Choroid plexus epithelial cell (primary cell): ENCODE results near the gene ADCY1.

Source experiments
- DNase-seq: peaks from one replicate; pipeline ENCODE4 v3.0.0-alpha.2; 2010; ENCODE audit warnings: low read depth
- H3K4me3 ChIP-seq: 2 replicates; pipeline ENCODE4 v1.5.1; 2011; ENCODE audit warnings: low read depth, mild to moderate bottlenecking, control low read depth, low read length, moderate library complexity
- TF ChIP-seq, protein P1 (sequence below): conservative IDR thresholded peaks from 2 replicates; pipeline ENCODE4 v1.5.1; 2011; ENCODE audit warnings: low read depth, mild to moderate bottlenecking, control low read depth, inconsistent platforms, low read length, moderate library complexity

Gene ADCY1

DNA sequence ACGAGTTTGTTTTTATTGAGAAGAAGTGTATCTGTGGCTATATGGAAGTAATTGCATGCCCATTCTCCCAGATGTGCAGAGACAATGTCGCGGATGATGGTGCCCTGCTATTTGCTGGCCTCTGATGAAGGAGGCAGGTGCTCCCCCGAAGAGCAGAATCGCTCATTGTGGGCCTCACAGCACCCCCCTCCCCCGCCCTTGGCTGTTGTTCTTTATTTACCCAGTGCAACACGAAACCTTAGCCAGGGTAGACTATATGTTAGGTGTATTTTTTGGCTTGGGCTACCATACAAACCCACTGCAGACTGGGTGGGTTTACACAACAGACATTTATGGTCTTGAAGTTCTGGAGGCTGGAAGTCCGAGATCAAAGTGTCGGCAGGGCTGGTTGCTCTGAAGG is 3.4 kb upstream of the ADCY1 start:
- DNase-seq, result no peak
- TF ChIP-seq, protein P1, sequence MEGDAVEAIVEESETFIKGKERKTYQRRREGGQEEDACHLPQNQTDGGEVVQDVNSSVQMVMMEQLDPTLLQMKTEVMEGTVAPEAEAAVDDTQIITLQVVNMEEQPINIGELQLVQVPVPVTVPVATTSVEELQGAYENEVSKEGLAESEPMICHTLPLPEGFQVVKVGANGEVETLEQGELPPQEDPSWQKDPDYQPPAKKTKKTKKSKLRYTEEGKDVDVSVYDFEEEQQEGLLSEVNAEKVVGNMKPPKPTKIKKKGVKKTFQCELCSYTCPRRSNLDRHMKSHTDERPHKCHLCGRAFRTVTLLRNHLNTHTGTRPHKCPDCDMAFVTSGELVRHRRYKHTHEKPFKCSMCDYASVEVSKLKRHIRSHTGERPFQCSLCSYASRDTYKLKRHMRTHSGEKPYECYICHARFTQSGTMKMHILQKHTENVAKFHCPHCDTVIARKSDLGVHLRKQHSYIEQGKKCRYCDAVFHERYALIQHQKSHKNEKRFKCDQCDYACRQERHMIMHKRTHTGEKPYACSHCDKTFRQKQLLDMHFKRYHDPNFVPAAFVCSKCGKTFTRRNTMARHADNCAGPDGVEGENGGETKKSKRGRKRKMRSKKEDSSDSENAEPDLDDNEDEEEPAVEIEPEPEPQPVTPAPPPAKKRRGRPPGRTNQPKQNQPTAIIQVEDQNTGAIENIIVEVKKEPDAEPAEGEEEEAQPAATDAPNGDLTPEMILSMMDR, result no peak
- H3K4me3 ChIP-seq, result no peak overlapping the region

DNA sequence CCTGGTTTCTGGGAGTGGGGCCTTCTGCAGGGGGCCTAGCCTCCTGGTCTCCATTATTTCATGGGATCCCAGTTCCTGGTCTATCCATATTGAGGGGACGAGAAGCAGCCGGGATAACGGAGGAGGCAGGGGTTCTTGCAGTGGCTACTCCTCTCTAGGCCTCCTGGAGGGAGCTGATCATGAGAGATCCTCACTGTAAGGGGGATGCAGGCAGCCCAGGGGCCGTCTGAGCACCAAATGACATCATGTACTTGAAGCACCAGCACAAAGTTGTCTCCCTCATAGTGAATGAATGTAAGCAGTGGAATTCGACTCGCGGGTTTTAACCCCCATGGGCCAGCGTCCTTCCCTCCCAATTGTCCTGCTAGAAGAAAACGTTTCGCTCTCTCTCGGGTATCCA is 964 bp upstream of the ADCY1 start:
- TF ChIP-seq, protein P1, result no peak

DNA sequence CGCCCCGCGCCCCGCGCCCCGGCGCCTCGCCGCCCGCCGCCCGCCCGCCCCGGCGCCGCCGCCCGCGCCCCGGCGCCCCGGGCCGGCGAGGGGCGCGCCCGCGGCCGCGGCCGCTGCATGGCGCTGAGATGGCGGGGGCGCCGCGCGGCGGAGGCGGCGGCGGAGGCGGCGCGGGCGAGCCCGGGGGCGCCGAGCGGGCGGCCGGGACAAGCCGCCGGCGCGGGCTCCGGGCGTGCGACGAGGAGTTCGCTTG is 174 bp downstream of the ADCY1 start:
- H3K4me3 ChIP-seq, result peak overlapping the region; percentile 37
- no peak for DNase-seq

More for the DNA sequence above, 964 bp upstream of the ADCY1 start:
- DNase-seq, result no peak
- no peak overlapping the region for H3K4me3 ChIP-seq

DNA sequence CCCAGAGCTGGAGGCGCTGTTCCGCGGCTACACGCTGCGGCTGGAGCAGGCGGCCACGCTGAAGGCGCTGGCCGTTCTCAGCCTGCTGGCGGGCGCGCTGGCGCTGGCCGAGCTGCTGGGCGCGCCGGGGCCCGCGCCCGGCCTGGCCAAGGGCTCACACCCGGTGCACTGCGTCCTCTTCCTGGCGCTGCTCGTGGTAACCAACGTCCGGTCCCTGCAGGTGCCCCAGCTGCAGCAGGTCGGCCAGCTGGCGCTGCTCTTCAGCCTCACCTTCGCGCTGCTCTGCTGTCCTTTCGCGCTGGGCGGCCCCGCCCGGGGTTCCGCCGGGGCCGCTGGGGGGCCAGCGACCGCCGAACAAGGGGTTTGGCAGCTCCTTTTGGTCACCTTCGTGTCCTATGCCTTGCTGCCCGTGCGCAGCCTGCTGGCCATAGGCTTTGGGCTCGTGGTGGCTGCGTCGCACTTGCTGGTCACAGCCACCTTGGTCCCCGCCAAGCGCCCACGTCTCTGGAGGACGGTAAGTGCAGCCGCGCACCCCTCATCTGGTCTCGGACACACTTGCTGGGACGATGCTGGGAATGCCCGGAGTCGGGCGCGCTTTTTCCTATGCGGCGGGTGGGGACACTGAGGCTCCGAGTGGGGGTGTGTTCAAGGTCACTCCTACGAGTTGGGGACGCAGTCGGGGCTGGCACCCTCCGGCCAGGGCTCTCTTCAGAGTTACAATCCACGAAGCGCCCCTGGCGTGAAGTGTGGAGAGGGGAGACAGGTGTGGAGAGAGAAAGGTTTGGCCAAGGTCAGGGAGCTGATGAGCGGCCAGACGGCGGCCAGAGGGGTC is 717 bp downstream of the ADCY1 start:
- H3K4me3 ChIP-seq, result peak overlapping the region; percentile 37
- peak; percentile 59 for DNase-seq

More for the DNA sequence above, 174 bp downstream of the ADCY1 start:
- TF ChIP-seq, protein P1, result no peak

DNA sequence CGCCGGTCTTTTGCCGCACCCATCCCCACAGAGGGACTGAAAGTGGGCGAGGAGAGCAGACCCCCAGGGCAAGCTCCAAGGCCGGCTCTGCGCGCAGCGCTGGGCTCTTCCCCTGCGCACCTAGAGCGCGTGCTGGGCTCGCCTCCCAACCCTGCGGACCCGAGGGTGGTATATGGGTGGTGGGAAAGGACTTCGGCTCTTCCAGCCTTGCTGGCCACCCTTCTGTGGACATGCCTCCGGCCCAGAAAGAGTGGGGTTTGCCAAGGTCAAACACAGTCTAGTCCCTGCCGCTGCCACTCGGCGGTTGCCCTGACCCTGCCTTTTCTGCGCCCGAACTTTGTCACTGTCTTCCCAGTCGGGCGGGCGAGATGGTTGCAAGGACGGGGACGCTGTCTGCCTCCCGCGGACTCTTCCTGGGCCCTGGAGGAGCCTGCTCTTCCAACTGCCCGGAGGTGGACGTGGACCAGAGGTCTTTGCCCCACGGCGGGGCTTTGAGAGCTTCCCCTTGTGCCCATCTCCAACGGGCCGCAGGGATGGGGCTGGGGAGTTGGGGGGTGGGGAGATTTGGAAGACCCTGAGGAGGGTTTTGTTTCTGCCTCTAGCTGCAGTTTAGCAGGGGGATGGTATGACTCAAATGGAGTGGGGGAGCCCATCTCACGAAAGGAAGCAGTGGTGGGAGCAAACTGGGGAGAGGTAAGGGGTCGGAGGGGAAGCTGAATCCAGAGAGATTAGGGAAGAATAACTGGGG is 1.5 kb downstream of the ADCY1 start:
- no peak for DNase-seq
- H3K4me3 ChIP-seq, result no peak overlapping the region
- TF ChIP-seq, protein P1, result no peak

More for the DNA sequence above, 717 bp downstream of the ADCY1 start:
- TF ChIP-seq, protein P1, result peak; percentile 38

DNA sequence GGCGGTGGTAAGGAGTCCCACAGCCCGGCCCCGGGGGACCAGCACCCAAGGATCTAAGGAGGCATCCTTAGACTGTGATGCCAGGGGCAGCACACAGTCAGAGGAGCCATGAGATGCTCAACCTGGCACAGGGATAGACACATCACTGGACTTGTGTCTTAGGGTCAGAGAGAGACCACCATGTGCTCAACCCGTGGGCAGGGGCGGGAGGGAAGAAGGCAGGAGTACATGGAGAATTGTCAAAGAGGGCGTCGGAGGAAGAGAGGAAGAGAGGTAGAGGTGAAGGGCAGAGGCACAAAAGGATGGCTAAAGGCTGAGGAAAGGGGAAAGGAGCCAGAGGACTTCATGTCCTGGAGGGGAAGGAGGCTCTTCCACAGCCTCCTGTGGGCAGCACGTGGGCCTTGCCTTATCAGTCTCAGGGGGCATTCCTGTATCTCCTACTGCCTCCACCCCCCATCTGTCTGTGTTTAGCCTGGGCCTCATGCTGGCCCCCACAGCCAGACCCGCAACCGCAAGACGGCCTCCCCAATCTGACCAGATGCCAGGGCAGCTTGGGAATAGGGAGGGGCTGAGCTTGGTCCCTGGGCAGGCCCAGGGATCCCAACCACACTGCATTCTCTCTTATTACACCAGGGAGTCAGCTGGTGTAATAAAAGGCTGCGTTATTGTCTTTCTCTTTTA is 2.2 kb downstream of the ADCY1 start:
- no peak for DNase-seq
- no peak overlapping the region for H3K4me3 ChIP-seq
- TF ChIP-seq, protein P1, result no peak
